ENCODE data around the gene BMPR1A.

DNA sequence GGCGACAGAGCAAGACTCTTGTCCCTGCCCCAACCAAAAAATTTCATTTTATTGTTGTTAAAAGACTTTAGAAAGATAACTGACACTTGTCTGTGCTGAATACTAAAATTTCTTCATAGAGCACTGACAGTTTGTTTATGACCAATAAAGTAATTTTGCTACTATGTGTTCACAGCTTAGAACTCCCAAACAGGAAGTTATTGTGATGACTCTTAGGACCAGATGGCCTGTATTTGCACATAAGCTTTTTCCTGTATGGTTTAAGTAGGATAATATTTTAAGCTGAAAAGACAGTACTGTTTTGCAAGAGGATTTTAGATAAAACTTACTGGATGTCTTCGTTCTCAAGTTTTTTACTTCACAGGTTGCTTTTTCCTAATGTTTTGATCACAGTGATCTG is 120.3 kb downstream of the BMPR1A start:
- TF ChIP-seq CTCF (conservative IDR thresholded peaks at IDR 0.05; ENCODE audit: low read depth, low read length) (no peak), POLR2A (IDR thresholded peaks at IDR 0.05; ENCODE audit: low read depth, low read length) (no peak), MXI1 (IDR thresholded peaks at IDR 0.05; ENCODE audit: borderline replicate concordance, low read depth, low read length) (no peak), NFE2L2 (IDR thresholded peaks at IDR 0.05; ENCODE audit: low read depth, low read length) (no peak), USF2 (IDR thresholded peaks at IDR 0.05; ENCODE audit: low read depth, low read length) (no peak), SMC3 (IDR thresholded peaks at IDR 0.05; ENCODE audit: low read depth, low read length) (no peak), FOS (IDR thresholded peaks at IDR 0.05; ENCODE audit: low read depth, low read length) (no peak), MAZ (IDR thresholded peaks at IDR 0.05; ENCODE audit: borderline replicate concordance, low read depth, low read length) (no peak)
